ENCODE measurements around the gene KCNJ4. TPM values are rescaled to one million over a fixed set of nuclear protein-coding genes. Genes with fewer than 3 reads are reported as not detected.
A peak's percentile ranks its signal among the peaks of the same experiment; 100 is the strongest.

The KCNJ4 gene
- not detected for total RNA-seq

DNA sequence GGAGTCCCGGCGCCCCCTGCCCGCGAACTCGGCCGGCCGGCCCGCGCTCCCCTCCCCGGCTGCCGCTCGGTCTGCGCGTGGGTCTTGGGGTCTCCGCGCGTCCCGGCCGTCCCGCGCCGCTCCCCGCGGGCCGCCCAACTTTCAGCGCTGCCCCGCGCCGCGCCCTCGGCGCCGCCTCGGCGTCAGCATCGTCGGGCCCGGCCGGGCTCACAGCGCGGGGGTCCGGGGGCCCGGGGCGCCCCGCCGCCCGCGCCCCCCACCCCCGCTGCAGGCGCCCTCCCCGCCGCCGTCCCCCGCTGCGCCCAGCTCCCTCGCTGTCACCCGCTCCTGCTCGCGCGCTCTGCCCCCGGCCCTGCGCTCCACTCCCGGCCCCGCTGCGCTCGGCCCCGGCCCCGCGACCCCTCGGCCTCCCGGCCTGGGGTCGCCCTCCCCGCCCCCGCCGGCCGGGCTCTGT, at the start of gene KCNJ4:
Gene KCNJ4 (minus strand): TSS at position 124 of the 454 bp plus-strand sequence. CDS start 27,067 bp downstream, outside the sequence.
- DNase-seq (ENCODE audit: low spot score), result no peak

DNA sequence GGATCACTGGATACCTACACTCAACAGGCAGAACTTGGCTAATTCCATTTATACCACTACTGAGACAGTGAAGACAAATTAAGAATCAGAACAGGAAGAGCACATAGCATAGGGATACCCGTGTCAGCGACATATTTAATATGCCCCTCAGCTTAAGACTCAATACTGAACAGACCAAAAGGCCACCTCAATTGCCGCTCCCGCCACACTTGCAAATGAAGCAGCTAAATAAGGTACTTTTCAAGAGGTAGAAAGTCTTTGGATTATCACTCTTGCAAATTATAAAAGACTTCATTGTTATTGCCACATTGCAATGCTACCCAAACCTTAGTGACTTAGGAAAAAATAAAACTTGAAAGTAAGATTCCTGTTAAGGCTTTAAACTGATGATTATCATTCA, 48.0 kb upstream of the KCNJ4 start:
- DNase-seq (ENCODE audit: low spot score), result no peak

- no peak for DNase-seq (ENCODE audit: low spot score)
Measured at GRCh38 chr22:38501797-38502672, 47.0 kb upstream of the KCNJ4 start.

- DNase-seq (ENCODE audit: low spot score), result no peak
Measured at GRCh38 chr22:38497869-38498268, 42.9 kb upstream of the KCNJ4 start.

DNA sequence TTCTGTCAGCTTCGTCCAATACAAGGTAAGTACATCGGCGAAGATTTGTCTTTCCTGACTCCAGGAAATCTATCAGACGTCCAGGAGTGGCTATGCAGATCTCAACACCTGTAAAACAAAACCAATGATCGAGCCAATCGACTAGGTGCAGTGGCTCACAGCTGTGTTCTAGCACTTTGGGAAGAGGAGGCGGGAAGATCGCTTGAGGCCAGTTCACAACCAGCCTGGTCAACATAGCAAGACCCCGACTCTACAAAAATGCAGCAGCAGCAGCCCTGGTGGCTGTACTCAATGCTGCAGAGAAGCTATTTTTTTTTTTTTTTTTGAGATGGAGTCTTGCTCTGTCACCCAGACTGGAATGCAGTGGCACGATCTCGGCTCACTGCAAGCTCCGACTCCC, 39.9 kb upstream of the KCNJ4 start:
- DNase-seq (ENCODE audit: low spot score), result no peak

GRCh38 chr22:38494498-38494897, 39.5 kb upstream of the KCNJ4 start:
- DNase-seq (ENCODE audit: low spot score), result no peak

DNA sequence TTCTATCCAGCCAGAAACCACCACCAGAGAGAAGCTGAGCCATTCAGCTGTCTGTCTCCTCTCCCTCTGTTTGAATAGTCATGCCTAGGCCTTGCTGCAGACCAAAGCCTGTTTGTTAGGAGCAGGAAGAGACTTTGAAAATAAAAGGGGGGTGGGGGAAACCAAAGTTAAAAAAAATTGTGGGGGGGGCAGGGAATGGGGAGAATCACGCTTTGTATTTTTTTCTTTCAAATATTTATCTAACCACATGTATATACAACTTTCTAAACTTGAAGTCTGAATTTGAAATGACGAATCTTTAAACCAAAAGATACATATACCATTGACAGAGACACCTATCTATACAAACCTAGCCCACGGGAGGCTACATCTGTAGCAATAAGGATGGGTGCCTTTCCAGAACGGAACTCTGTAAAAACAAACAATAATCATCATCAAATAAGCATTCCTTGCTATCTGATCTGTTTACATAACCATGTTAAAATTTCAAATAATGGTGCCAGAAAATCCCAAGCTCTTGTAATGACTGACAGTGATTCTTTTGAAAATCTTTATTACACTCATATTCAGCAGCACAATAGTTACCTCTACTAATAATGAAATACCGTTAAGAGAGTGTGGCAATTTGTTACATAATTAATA, 36.8 kb upstream of the KCNJ4 start:
- no peak for DNase-seq (ENCODE audit: low spot score)

GRCh38 chr22:38490915-38491314, 35.9 kb upstream of the KCNJ4 start:
- DNase-seq (ENCODE audit: low spot score), result peak; percentile 70

- DNase-seq (ENCODE audit: low spot score), result no peak
Measured at GRCh38 chr22:38490475-38490874, 35.5 kb upstream of the KCNJ4 start.

DNA sequence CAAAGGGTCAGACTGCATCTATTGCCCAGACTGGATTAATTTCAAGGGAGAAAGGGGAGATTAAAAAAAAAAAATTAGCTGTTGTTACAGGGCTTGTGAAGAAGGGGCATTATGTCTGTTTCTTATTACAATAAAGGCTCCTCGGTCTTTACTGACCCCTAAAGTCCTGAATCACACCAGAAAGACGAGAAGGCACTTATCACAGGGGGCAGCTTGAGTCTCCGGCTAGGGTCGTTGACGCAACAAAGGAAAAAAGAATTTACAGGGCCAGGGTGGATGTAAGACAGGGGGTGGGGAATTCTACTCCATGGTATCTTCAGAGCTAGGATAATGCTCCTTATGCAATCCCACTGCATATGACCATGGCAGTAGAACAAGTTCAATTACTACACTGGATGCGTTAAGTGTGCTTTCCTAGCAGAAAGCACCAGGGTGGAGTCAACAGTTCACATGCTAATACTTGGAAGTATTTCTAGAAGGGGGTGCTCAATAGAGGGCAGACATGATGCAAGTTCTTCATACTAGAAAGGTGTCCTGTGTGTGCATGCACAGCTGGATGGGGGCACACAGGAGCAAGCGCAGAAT, 34.7 kb upstream of the KCNJ4 start:
- DNase-seq (ENCODE audit: low spot score), result no peak

GRCh38 chr22:38489142-38489541, 34.1 kb upstream of the KCNJ4 start:
- no peak for DNase-seq (ENCODE audit: low spot score)

DNA sequence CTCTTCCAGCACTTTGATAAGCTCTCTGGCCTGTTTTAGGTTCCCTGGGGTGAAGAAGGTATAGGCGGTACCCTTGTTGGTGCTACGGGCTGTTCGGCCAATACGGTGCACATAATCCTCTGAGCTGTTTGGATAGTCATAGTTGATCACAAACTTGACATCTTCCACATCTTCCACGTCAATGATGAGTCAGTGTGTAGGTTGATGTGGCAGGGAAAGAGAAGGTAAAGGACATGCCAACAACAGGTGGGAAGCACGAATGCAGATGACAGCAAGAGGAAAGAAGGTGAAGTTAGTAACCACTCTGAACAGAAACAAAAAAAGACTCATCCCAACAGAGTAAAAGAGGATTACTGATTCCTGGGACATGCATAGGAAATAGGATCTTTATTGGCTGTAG, 32.9 kb upstream of the KCNJ4 start:
- no peak for DNase-seq (ENCODE audit: low spot score)

DNA sequence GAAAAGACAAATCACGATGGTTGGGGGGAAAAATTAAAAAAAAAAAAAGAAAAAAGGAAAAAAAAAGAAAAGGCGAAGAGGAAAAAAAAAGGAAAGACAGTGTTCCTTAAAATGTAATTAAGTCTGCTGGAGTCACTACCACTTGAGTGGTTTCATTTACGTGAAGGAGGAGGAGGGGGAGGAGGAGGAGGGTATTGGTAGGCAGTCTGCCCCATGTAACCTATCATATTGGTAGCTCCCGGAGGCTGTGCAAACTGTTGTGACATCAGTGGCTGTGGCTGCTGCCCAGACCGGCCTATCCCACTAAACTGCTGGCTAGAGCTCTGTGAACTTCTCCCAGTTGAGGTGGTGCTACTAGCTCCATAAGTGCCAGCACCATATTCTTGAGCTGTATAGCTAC, 30.8 kb upstream of the KCNJ4 start:
- no peak for DNase-seq (ENCODE audit: low spot score)

- no peak for DNase-seq (ENCODE audit: low spot score)
Measured at GRCh38 chr22:38484244-38484643, 29.2 kb upstream of the KCNJ4 start.

DNA sequence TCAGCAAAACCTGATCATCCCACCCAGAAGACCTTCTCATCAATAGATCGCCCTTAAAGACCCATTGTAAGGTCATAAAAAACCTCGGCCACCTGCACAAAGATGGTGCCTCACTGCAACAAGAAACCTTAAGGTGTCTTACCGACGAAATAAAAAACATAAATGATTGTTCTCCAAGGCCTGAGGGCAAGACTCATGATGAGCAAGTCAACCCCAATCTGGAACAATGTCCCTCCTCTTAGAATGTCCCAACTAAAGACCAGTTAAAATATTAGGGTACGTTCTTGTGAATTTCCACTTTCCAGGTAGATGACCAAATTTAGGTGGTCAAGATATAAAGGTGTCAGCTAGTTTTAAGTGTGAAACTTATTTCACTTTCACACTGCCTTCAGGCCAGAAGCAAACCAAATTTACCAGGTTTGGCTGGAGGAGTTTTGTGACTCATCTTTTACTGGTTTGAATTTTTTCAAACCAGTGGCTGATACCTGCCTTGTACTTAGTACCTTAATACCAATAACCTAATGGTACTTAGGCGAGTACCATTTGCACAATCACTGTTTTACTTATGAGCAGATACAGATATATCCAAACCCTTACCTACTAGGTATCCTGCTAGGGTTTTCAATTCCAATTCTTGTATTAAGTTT, 27.8 kb upstream of the KCNJ4 start:
- no peak for DNase-seq (ENCODE audit: low spot score)

DNA sequence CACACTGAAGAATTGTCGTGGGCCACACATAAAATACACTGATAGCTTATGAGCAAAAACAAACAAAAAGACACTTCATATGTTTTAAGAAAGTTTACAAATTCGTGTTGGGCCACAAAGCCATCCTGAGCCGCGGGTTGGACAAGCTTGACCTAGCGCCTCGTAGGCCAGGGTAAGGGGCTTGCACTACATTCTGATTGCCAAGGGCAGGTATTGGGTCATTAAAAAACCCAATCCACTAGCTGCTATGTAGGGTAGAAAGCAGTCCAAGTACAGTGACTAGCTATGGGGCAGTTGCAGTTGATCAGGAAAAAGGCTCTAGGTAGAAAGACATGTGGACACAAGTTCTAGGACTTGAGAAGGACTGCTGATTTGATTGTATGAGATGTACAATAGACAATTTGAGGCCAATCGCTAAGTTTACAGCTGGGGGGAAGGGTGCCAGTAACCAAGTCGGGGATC, 26.9 kb upstream of the KCNJ4 start:
- DNase-seq (ENCODE audit: low spot score), result no peak

DNA sequence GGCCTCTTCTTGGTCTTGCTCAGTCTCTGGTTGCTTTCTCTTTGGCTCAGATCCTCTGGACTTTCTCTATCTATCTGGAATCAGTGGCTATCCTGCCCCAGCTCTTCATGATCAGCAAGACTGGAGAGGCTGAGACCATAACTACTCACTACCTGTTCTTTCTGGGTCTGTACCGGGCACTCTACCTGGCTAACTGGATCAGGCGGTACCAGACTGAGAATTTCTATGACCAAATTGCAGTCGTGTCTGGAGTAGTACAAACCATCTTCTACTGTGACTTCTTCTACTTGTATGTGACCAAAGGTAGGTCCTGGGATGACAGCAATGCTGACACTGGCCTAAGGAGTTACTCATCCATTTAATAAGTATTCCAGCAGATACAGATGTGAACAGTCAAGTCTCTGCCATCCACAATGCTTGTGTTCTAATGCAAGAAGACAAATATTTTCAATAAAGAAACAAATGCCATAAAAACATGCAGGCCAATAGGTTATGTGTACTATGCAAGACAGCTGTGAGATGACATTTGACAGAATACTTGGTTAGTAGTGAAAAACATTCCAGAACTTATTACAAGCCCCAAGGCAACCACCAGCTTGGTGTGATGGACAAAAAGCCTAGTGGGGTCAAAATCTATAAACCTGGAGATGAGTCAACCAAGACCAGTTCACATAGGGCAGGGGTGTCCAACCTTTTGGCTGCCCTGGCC, 26.3 kb upstream of the KCNJ4 start:
- no peak for DNase-seq (ENCODE audit: low spot score)

DNA sequence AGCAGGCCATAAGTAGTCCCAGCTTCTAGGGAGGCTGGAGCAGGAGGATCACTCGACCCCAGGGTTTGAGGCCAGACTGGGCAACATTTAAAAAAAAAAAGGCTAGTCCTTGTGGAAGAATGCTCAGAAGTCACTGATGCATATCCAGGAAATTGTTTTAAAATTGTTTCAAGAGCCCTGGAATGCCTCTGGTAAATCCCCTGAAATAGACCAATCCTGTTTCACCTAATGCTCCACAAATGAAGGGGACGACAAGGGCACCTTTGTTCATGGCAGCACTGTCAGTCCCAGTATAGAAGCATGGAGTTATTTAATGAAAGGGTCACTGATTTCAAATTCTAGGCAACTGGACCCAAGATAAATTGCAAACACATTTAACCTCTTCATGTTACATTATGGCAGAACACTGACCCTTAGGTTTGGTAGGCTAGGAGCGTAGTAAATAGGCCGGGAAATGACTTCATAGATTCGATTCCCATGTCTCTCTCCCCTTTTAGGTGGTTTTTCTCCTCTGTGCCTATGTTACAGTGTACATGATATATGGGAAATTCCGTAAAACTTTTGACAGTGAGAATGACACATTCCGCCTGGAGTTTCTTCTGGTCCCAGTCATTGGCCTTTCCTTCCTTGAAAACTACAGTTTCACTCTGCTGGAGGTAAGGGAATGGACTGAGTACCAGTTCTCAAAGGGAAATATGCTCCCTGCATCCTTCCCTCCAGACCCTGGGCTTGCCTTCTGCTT, 24.3 kb upstream of the KCNJ4 start:
- no peak for DNase-seq (ENCODE audit: low spot score)

- DNase-seq (ENCODE audit: low spot score), result no peak
Measured at GRCh38 chr22:38477585-38477984, 22.6 kb upstream of the KCNJ4 start.

DNA sequence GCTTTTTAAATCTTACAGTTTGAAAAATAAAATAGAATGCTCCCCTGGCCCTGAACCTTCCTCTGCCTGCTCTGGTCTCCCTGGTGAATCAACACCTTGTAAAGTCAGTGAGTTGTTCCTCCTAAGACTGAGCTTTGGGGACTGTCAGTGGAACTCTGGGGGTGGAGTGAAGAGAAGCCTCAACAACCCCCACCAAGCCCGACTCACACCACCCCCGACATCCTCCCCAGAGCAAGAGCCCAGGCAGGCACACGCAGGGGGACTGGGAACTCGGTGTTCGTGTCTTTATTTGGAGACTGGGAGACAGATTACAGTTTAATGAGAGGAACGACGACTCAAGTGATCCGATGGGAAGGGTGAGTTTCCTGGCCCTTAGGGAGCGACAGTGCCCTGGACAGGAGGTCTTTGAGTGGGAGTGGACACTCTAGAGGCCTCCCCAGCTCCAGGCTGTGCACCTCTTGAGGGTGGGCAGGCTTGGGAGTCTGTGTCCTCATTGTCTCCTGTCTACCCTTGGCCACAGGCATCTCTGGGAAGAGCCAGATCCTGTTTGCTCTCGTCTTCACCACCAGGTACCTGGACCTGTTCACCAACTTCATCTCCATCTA, 19.1 kb upstream of the KCNJ4 start:
- DNase-seq (ENCODE audit: low spot score), result no peak

All from ureter (tissue), 1 donor.